Mammary epithelial cell (primary cell): ENCODE measurements around the gene GPRASP1.

Experiments
- EZH2 ChIP-seq: IDR thresholded peaks from 2 replicates; pipeline ENCODE4 v1.6.1; 2012; ENCODE audit warnings: low read length, inconsistent platforms, borderline replicate concordance
- TF ChIP-seq, protein P1 (sequence below), 2 donors: IDR thresholded peaks in 1 of 2; conservative IDR thresholded peaks in 1 of 2; 2 replicates each; pipeline ENCODE4 v1.5.1; 2011 to 2012; ENCODE audit warnings: inconsistent platforms in 2 of 2, low read length in 2 of 2, mild to moderate bottlenecking in 2 of 2, control low read depth in 1 of 2, low read depth in 1 of 2; ENCODE audit not compliant: insufficient read depth in 1 of 2; ENCODE audit errors: extremely low read depth in 1 of 2

DNA sequence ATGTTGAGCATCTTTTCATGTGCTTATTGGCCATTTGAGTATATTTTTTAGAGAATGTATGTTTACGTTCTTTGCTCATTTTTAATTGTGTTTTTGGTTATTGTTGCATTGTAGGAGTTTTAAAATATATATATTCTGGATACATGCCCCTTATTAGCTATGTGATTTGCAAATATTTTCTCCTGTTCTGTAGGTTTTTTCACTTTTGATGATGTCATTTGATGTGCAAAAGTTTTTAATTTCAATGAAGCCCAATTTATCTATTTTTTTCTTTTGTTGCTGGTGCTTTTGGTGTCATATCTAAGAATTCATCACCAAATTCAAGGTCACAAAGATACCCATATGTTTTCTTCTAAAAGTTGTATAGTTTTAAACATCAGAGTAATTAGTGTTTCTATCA is 45.2 kb upstream of the GPRASP1 start:
- TF ChIP-seq, protein P1, sequence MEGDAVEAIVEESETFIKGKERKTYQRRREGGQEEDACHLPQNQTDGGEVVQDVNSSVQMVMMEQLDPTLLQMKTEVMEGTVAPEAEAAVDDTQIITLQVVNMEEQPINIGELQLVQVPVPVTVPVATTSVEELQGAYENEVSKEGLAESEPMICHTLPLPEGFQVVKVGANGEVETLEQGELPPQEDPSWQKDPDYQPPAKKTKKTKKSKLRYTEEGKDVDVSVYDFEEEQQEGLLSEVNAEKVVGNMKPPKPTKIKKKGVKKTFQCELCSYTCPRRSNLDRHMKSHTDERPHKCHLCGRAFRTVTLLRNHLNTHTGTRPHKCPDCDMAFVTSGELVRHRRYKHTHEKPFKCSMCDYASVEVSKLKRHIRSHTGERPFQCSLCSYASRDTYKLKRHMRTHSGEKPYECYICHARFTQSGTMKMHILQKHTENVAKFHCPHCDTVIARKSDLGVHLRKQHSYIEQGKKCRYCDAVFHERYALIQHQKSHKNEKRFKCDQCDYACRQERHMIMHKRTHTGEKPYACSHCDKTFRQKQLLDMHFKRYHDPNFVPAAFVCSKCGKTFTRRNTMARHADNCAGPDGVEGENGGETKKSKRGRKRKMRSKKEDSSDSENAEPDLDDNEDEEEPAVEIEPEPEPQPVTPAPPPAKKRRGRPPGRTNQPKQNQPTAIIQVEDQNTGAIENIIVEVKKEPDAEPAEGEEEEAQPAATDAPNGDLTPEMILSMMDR (conservative IDR thresholded peaks at IDR 0.05 in 1 of 2, IDR thresholded peaks at IDR 0.05 in 1 of 2; ENCODE audit: extremely low read depth in 1 of 2, insufficient read depth in 1 of 2, low read depth in 1 of 2, low read length in 2 of 2), result no peak
- TF ChIP-seq EZH2, result no peak
